Measurements from ENCODE around the gene DPF3. TPM values are rescaled to one million over a fixed set of nuclear protein-coding genes. Genes with fewer than 3 reads are reported as not detected.

DPF3 gene
- polyA plus RNA-seq, 2 donors: 0.16 to 0.37 TPM

DNA sequence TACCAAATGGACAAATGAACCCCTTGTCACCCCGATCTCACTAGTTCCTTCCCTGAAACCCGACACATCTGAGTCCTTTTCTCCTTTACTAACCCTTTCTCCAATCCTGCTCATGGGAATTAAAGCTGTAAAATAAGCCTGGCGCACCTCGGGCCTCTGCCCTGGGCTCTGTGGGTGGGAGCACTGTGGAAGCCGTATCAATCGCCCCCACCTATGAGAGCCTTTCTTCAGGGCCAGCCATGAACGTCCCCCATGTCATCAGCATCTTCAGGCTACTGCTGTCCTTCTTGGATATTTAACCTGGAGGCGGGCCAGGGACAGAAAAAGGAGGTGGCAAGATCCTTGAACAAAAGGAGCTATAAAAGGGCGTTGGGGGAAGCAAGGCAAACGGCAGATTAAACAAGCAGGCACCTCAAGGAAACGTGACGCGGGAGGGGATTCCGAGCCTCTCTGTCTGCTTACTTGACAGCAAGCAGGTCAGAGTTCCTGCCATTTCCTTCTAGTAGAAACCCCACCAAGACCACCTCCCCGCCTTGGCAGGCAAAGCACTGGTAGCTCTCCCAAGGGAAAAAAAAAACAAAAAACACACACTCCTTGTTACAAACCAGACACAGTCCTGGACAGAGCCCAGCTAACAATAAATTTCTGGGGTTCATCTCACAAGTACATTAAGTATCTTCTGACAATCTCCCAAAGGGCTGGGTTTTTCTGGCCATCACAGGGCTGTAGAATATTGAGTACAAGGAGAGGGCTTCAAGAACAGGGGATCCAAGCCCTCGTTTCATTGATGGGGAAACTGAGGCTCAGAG, 62.9 kb downstream of the DPF3 start:
- no peak overlapping the region for H3K4me3 ChIP-seq (ENCODE audit: low read depth in 1 of 2, low read length in 2 of 2)
- peaks cover 0 to 1% of the 10 kb centered on the region in 2 donors for H3K4me1 ChIP-seq (ENCODE audit: control insufficient read depth in 2 of 2, insufficient read depth in 2 of 2, low read length in 1 of 2)
- 26 to 32% methylated on average over 16 of the region's 16 CpGs for WGBS, 2 donors
- H3K27me3 ChIP-seq (ENCODE audit: control insufficient read depth in 1 of 2, insufficient read depth in 2 of 2, low read length in 2 of 2): no peaks in the 10 kb centered on the region
- no peaks in the 10 kb centered on the region for H3K9me3 ChIP-seq (ENCODE audit: control insufficient read depth in 2 of 2, insufficient read depth in 1 of 2, low read depth in 1 of 2, low read length in 1 of 2)
- H3K27ac ChIP-seq (ENCODE audit: low read depth in 2 of 2, low read length in 1 of 2): no peak overlapping the region
- H3K36me3 ChIP-seq (ENCODE audit: control insufficient read depth in 2 of 2, insufficient read depth in 2 of 2, low read length in 1 of 2): no peaks in the 10 kb centered on the region

DNA sequence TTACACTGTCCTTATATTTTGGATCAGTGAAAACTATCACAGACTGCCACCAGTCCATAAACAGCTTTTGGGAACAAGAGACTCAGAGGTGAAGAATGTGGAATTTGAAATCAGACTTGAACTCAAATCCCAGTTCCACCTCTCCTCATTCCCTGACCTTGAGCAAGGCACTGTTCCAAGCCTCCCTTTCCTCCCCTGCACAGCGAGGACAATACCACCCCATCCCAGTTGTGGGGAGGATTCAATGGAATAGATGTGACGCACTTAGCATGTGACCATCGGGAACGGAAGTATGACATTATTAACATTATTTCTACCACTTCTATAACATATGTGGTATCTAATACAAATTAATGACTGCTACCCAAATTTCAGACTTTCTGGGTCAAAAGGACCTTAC, 63.5 kb downstream of the DPF3 start:
- H3K4me3 ChIP-seq (ENCODE audit: low read depth in 1 of 2, low read length in 2 of 2): no peak overlapping the region
- H3K36me3 ChIP-seq (ENCODE audit: control insufficient read depth in 2 of 2, insufficient read depth in 2 of 2, low read length in 1 of 2): no peaks in the 10 kb centered on the region
- H3K9me3 ChIP-seq (ENCODE audit: control insufficient read depth in 2 of 2, insufficient read depth in 1 of 2, low read depth in 1 of 2, low read length in 1 of 2): no peaks in the 10 kb centered on the region
- no peaks in the 10 kb centered on the region for H3K27me3 ChIP-seq (ENCODE audit: control insufficient read depth in 1 of 2, insufficient read depth in 2 of 2, low read length in 2 of 2)
- H3K4me1 ChIP-seq (ENCODE audit: control insufficient read depth in 2 of 2, insufficient read depth in 2 of 2, low read length in 1 of 2): peaks cover 0 to 1% of the 10 kb centered on the region in 2 donors
- 79 to 81% methylated on average over 4 of the region's 4 CpGs for WGBS, 2 donors
- H3K27ac ChIP-seq (ENCODE audit: low read depth in 2 of 2, low read length in 1 of 2): no peak overlapping the region

DNA sequence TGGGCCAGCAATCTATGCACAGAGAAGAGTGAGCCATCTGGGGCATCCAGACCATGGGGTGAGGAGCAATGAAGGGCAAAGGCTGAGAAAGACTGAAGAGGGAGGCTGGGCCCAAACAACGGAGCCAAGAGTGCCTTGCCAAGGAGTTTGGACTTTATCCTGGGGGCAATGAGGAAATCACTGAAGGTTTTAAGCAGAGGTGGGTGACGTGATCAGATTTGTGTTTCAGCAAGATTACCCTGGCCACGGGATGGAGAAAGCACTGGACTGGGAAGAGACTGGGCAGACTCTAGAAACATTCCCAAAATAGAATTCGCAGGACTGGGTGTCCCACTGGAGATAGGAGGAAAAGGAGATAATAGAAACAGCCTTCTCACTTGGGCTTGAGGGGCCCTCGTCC, 65.3 kb downstream of the DPF3 start:
- Histone ChIP-seq H3K4me3 (ENCODE audit: low read depth in 1 of 2, low read length in 2 of 2) (no peak overlapping the region), H3K36me3 (ENCODE audit: control insufficient read depth in 2 of 2, insufficient read depth in 2 of 2, low read length in 1 of 2) (no peaks in the 10 kb centered on the region), H3K4me1 (ENCODE audit: control insufficient read depth in 2 of 2, insufficient read depth in 2 of 2, low read length in 1 of 2) (peaks cover 0 to 1% of the 10 kb centered on the region in 2 donors), H3K9me3 (ENCODE audit: control insufficient read depth in 2 of 2, insufficient read depth in 1 of 2, low read depth in 1 of 2, low read length in 1 of 2) (no peaks in the 10 kb centered on the region), H3K27ac (ENCODE audit: low read depth in 2 of 2, low read length in 1 of 2) (no peak overlapping the region), H3K27me3 (ENCODE audit: control insufficient read depth in 1 of 2, insufficient read depth in 2 of 2, low read length in 2 of 2) (no peaks in the 10 kb centered on the region)
- 80 to 82% methylated on average over 5 of the region's 5 CpGs for WGBS, 2 donors

DNA sequence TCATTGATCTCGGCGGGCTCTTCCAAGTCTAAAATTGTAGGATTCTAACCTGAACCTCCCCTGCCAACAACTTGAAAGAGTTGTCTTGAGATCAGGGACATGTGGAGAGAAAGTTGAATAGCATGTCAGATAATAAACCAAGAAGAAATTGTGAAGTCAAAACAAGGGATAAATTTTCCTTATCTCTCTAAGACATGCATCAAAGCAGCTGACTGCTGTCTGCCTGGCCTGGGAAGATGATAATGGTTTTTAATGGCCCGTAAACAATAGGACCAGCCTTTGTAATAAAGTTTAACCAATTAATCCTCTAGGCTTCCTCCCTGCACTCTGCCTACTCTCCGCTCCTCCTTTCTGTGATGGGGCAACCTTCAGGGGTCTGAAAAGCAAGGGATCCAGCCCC, 67.9 kb downstream of the DPF3 start:
- H3K27me3 ChIP-seq (ENCODE audit: control insufficient read depth in 1 of 2, insufficient read depth in 2 of 2, low read length in 2 of 2): no peaks in the 10 kb centered on the region
- no peak overlapping the region for H3K4me3 ChIP-seq (ENCODE audit: low read depth in 1 of 2, low read length in 2 of 2)
- WGBS, 2 donors: 74 to 81% methylated on average over 4 of the region's 4 CpGs
- peaks cover 0 to 1% of the 10 kb centered on the region in 2 donors for H3K4me1 ChIP-seq (ENCODE audit: control insufficient read depth in 2 of 2, insufficient read depth in 2 of 2, low read length in 1 of 2)
- H3K9me3 ChIP-seq (ENCODE audit: control insufficient read depth in 2 of 2, insufficient read depth in 1 of 2, low read depth in 1 of 2, low read length in 1 of 2): no peaks in the 10 kb centered on the region
- H3K27ac ChIP-seq (ENCODE audit: low read depth in 2 of 2, low read length in 1 of 2): no peak overlapping the region
- no peaks in the 10 kb centered on the region for H3K36me3 ChIP-seq (ENCODE audit: control insufficient read depth in 2 of 2, insufficient read depth in 2 of 2, low read length in 1 of 2)

DNA sequence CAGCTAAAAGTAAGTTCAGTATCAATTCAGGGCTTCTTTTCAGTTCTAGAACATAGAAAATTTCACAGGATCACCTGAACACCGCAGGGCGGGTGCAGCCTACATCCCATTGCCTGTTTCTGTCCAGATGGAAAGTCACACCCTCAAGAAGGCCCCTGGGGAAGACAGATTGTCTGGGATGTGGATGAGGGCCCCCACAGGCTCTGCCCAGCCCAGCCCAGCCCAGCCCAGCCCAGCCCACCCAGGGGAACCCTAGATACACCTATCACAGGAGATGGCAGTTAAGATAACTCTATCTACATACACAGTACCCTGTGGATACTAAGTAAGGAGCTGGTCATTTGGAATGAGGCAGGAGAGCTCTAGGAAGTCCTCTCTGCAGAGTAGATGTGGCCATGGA, 68.4 kb downstream of the DPF3 start:
- Histone ChIP-seq H3K27me3 (ENCODE audit: control insufficient read depth in 1 of 2, insufficient read depth in 2 of 2, low read length in 2 of 2) (no peaks in the 10 kb centered on the region), H3K27ac (ENCODE audit: low read depth in 2 of 2, low read length in 1 of 2) (no peak overlapping the region), H3K4me1 (ENCODE audit: control insufficient read depth in 2 of 2, insufficient read depth in 2 of 2, low read length in 1 of 2) (no peaks in the 10 kb centered on the region), H3K4me3 (ENCODE audit: low read depth in 1 of 2, low read length in 2 of 2) (no peak overlapping the region), H3K9me3 (ENCODE audit: control insufficient read depth in 2 of 2, insufficient read depth in 1 of 2, low read depth in 1 of 2, low read length in 1 of 2) (no peaks in the 10 kb centered on the region), H3K36me3 (ENCODE audit: control insufficient read depth in 2 of 2, insufficient read depth in 2 of 2, low read length in 1 of 2) (no peaks in the 10 kb centered on the region)
- 93 to 95% methylated on average over 2 of the region's 2 CpGs for WGBS, 2 donors

DNA sequence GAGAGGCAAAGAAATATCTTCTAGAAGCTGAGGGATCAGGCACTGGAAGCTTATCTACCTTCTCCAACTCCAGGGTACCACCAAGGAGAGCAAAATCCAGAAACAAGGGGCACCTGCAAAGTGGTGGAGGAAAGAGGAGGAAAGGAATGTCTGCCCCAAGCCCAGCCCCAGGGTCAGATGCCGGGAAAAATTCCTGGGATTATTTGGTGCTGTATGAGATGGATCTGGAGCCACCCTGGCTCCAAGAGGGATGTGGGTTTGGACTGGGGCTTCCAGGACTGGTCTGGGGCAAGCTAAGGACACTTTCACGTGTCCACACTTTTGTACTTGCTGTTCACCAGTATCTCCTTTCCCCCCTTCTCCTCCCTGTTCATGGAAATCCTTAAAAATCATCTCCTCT, 69.8 kb downstream of the DPF3 start:
- Histone ChIP-seq H3K27me3 (ENCODE audit: control insufficient read depth in 1 of 2, insufficient read depth in 2 of 2, low read length in 2 of 2) (no peaks in the 10 kb centered on the region), H3K4me3 (ENCODE audit: low read depth in 1 of 2, low read length in 2 of 2) (no peak overlapping the region), H3K9me3 (ENCODE audit: control insufficient read depth in 2 of 2, insufficient read depth in 1 of 2, low read depth in 1 of 2, low read length in 1 of 2) (no peaks in the 10 kb centered on the region), H3K36me3 (ENCODE audit: control insufficient read depth in 2 of 2, insufficient read depth in 2 of 2, low read length in 1 of 2) (no peaks in the 10 kb centered on the region), H3K27ac (ENCODE audit: low read depth in 2 of 2, low read length in 1 of 2) (no peak overlapping the region), H3K4me1 (ENCODE audit: control insufficient read depth in 2 of 2, insufficient read depth in 2 of 2, low read length in 1 of 2) (no peaks in the 10 kb centered on the region)
- 72 to 79% methylated on average over 2 of the region's 2 CpGs for WGBS, 2 donors

DNA sequence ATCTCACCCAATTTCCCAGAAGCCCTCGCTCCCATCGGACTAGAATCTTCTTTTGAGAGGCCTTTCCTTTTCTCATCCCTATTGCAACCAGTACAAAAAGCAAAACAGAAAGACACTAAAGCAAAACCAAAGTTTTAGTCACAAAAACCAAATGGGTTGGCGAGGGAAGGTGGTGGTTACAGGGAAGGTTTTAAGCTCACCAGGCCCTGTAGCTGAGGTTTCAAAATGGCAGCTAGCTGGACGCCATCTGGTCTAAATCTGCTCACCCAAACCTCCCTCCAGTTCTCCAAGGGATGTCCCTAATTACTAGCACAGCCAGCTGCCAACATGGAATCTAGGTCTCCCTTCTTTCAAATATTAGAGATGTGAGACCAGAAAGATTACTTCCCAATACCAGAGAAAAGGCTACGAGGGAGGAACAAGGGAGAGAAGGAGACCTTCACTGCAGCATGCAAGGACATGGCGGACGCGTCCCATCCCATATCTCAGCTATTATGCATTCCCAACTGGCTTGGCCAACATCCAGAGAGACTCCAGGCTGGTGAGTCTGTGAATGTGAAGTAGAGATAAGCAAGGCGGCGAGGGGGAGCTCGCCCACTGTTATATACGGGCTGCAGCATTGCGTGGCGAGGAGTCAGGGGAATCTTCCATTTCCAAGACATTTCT, 70.8 kb downstream of the DPF3 start:
- no peaks in the 10 kb centered on the region for H3K4me1 ChIP-seq (ENCODE audit: control insufficient read depth in 2 of 2, insufficient read depth in 2 of 2, low read length in 1 of 2)
- no peak overlapping the region for H3K4me3 ChIP-seq (ENCODE audit: low read depth in 1 of 2, low read length in 2 of 2)
- no peaks in the 10 kb centered on the region for H3K9me3 ChIP-seq (ENCODE audit: control insufficient read depth in 2 of 2, insufficient read depth in 1 of 2, low read depth in 1 of 2, low read length in 1 of 2)
- WGBS, 2 donors: 93 to 95% methylated on average over 14 of the region's 14 CpGs
- H3K36me3 ChIP-seq (ENCODE audit: control insufficient read depth in 2 of 2, insufficient read depth in 2 of 2, low read length in 1 of 2): no peaks in the 10 kb centered on the region
- H3K27ac ChIP-seq (ENCODE audit: low read depth in 2 of 2, low read length in 1 of 2): no peak overlapping the region
- no peaks in the 10 kb centered on the region for H3K27me3 ChIP-seq (ENCODE audit: control insufficient read depth in 1 of 2, insufficient read depth in 2 of 2, low read length in 2 of 2)

DNA sequence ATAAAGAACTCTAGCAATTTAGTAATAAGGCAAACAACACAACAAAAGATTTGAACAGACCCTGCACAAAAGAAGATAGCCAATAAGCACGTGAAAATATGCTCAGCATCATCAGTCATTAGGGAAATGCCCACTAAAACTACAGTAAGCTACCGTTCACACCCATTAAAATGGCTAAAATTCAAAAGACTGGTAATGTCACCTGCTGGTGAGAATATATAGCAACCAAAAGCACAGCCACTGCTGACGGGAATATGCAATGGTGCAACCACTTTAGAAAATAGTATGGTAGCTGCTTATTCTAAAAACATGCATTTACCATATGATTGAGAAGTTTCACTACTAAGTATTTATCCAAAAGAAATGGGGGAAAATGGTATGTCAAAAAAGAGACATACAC, 74.9 kb downstream of the DPF3 start:
- Histone ChIP-seq H3K27ac (ENCODE audit: low read depth in 2 of 2, low read length in 1 of 2) (no peak overlapping the region), H3K36me3 (ENCODE audit: control insufficient read depth in 2 of 2, insufficient read depth in 2 of 2, low read length in 1 of 2) (no peaks in the 10 kb centered on the region), H3K27me3 (ENCODE audit: control insufficient read depth in 1 of 2, insufficient read depth in 2 of 2, low read length in 2 of 2) (no peaks in the 10 kb centered on the region), H3K9me3 (ENCODE audit: control insufficient read depth in 2 of 2, insufficient read depth in 1 of 2, low read depth in 1 of 2, low read length in 1 of 2) (no peaks in the 10 kb centered on the region), H3K4me3 (ENCODE audit: low read depth in 1 of 2, low read length in 2 of 2) (no peak overlapping the region), H3K4me1 (ENCODE audit: control insufficient read depth in 2 of 2, insufficient read depth in 2 of 2, low read length in 1 of 2) (no peaks in the 10 kb centered on the region)
- WGBS, 2 donors: 84 to 93% methylated on average over 3 of the region's 3 CpGs

DNA sequence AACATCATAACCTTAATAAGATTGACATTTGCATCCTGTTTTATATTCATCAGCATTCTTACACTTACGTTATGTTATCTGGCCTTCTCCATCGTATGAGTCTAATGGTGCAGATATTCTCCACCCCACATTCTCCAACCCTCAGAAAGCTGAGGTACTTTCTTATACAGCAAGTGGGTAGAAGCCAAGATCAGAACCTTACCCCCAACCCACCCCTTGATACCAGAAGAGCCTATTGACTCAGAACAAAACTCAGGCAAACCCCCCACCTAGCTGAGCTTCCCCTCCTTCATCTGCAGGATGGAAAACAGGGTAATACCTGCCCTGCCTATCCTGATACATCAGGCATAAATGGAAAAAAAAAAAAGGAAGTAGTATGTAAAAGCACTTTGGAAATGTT, 77.6 kb downstream of the DPF3 start:
- Histone ChIP-seq H3K27ac (ENCODE audit: low read depth in 2 of 2, low read length in 1 of 2) (no peak overlapping the region), H3K27me3 (ENCODE audit: control insufficient read depth in 1 of 2, insufficient read depth in 2 of 2, low read length in 2 of 2) (no peaks in the 10 kb centered on the region), H3K36me3 (ENCODE audit: control insufficient read depth in 2 of 2, insufficient read depth in 2 of 2, low read length in 1 of 2) (no peaks in the 10 kb centered on the region), H3K9me3 (ENCODE audit: control insufficient read depth in 2 of 2, insufficient read depth in 1 of 2, low read depth in 1 of 2, low read length in 1 of 2) (no peaks in the 10 kb centered on the region), H3K4me3 (ENCODE audit: low read depth in 1 of 2, low read length in 2 of 2) (no peak overlapping the region), H3K4me1 (ENCODE audit: control insufficient read depth in 2 of 2, insufficient read depth in 2 of 2, low read length in 1 of 2) (no peaks in the 10 kb centered on the region)
- 81 to 84% methylated on average over 2 of the region's 2 CpGs for WGBS, 2 donors

DNA sequence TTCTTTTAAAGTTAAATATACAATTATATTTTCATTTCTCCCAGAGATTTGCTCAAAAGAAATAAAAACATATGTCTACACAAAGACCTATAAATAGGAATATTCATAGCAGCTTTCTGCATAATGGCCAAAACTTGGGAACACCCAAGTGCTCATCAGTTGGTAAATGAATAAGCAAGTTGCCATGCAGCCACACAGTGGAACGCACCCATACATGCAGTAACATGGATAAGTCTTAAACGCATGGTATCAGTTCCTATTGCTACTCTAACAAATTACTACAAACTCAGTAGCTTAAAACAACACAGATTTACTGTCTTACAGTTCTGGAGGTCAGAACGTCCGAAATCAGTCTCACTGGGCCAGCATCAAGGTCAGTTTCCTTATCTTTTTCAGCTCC, 78.5 kb downstream of the DPF3 start:
- H3K36me3 ChIP-seq (ENCODE audit: control insufficient read depth in 2 of 2, insufficient read depth in 2 of 2, low read length in 1 of 2): no peaks in the 10 kb centered on the region
- H3K4me3 ChIP-seq (ENCODE audit: low read depth in 1 of 2, low read length in 2 of 2): no peak overlapping the region
- 59 to 67% methylated on average over 4 of the region's 4 CpGs for WGBS, 2 donors
- H3K27ac ChIP-seq (ENCODE audit: low read depth in 2 of 2, low read length in 1 of 2): no peak overlapping the region
- H3K4me1 ChIP-seq (ENCODE audit: control insufficient read depth in 2 of 2, insufficient read depth in 2 of 2, low read length in 1 of 2): no peaks in the 10 kb centered on the region
- H3K9me3 ChIP-seq (ENCODE audit: control insufficient read depth in 2 of 2, insufficient read depth in 1 of 2, low read depth in 1 of 2, low read length in 1 of 2): no peaks in the 10 kb centered on the region
- H3K27me3 ChIP-seq (ENCODE audit: control insufficient read depth in 1 of 2, insufficient read depth in 2 of 2, low read length in 2 of 2): no peaks in the 10 kb centered on the region
